ENCODE results near the gene TAF5L.
"Not testable (repeated sequence)": the region's sequence is repeated elsewhere in the genome, so short reads cannot be mapped to it uniquely, and the experiment has no call there.

TAF5L gene

DNA sequence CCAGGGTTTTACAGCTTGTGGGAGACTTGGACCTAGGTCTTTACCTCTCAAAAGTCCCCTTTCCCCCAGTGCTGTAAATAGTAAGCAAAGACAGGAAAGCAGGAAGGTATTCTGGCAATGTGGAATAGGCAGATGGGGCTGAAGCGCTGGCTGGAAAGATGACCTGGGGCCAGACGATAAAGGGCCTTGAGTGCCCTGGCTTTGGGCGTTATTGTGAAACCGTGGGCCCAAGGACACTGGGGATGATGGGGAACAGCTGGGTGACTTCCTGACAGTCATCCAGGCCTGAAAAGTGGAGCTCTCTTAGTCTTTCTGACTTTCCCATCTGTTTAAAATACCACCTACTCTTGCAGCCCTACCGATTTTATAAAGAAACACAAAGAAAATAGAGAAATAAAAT, 16.5 kb upstream of the TAF5L start:
- no peak for DNase-seq (ENCODE audit: low read depth in 2 of 2)

DNA sequence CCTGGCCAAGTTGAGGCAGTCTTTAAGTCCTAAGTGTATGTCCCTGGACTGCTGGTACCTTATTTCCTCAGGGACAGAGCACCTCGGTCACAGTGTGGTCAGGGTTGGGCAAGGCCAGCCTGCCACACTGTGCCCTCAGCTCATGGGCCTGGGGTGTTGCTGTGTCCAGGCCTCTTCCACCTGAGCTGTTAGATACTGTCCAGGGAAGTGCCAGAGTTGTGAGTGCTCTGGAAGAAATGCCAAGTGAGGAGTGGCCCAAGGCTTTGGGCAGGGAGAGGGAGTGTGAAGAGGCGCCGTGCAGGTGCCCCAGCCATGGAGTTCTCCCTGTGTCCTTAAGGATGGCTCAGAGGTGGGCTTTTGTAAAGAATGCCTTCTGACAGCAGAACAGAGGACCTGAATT, 15.4 kb upstream of the TAF5L start:
- DNase-seq (ENCODE audit: low read depth in 2 of 2) = no peak

DNA sequence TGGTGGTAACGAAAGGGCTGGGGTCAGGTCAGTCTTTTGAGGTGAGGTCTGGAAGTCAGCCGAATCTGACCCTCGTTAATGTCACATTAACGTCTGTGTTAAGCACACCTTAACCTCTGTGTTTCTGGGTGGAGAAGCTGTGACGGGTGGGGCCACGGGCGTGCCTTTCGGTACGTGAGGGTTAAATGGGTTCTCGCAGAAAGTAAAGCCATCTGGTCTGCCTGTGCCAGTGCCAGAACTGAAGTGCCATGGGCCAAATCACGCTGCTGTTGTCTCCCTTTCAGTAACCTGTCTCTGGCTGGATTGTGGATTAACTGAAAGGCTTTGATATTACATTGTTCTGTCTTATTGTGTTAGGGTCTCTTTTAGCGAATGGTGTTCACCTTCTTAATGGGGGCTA, 14.5 kb upstream of the TAF5L start:
- DNase-seq (ENCODE audit: low read depth in 2 of 2) = no peak

DNA sequence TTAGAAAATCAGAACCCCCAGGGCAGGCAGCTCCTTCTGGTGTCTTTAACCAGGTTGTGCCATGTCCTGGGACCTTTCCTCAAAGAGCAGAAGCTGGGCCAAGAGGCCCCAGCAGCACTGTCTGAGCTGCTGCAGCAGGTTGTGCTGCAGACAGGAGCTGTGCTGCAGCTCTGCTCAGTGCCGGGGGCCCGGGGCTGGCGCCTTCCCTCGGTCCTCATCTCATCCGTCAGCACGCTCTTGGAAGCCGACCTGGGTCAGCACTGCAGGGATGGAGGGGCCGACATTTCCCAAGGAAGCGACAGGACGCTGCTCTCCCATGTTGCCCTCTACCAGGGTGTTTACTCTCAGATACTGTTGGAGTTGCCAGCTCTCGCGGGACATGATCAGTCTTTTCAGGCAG, 11.8 kb upstream of the TAF5L start:
- DNase-seq (ENCODE audit: low read depth in 2 of 2) = no peak

DNA sequence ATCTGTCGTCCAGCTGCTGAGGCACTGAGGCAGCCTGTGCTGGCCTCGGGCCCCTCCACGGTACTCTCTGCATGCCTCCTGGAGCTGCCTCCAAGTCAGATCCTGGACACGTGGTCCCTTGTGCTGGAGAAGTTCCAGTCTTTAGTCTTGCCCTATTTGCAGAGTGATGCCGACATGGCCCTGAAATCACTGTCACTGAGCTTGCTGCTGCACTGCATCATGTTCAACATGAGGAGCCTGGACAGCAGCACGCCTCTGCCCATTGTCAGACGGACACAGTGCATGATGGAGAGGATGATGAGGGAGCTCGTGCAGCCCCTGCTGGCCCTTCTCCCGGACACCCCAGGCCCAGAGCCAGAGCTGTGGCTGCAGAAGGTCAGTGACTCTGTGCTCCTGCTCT, 10.1 kb upstream of the TAF5L start:
- DNase-seq (ENCODE audit: low read depth in 2 of 2) = no peak

DNA sequence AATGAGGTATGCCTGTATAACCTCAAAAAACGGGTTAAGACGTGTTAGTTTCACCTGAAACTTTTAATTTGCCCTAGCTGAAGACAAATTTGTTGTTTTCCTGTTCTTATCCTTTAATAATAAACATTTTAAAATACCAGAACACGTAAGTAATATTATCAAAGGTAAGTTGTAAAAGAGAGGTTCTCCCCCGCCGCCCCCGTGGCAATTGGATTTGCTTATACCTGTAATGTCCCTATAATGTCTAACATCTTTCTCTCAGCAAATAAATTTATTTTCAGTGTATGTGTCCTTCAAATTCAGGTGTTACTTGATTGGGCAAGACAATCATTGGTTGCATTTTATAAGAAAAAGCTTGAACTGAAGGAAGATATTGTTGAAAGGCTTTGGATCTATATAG, 6.0 kb upstream of the TAF5L start:
- no peak for DNase-seq (ENCODE audit: low read depth in 2 of 2)

DNA sequence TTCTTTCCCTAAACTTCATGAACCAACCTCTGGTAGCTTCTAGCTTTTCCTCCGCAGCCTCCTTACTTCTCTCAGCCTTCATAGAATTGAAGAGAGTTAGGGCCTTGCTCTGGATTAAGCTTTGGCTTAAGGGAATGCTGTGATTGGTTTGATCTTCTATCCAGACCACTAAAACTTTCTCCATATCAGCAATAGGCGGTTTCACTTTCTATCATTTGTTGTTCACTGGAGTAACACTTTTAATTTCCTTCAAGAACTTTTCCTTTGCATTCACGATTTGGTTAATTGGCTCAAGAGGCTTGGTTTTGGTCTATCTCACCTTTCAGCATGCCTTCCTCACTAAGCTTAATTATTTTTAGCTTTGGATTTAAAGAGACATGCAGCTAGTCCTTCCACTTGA, 5.2 kb upstream of the TAF5L start:
- no peak for DNase-seq (ENCODE audit: low read depth in 2 of 2)

DNA sequence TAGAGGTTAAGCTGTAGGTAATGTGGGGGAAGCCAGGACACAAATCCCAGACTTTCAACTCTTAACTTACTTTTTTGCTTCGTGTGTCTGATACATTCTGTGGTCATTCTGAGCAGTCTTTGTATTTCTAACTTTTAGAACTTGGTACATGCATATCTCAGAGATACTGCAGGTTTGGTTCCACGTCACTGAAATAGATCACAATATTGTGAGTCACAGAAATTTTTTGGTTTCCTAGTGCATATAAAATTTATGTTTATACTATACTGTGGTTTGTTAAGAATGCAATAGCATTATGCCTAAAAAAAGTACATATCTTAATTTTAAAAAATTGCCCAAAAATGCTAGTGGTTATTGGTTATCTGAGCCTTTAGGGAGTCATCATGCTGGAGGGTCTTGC, 3.3 kb upstream of the TAF5L start:
- DNase-seq (ENCODE audit: low read depth in 2 of 2) = no peak

DNA sequence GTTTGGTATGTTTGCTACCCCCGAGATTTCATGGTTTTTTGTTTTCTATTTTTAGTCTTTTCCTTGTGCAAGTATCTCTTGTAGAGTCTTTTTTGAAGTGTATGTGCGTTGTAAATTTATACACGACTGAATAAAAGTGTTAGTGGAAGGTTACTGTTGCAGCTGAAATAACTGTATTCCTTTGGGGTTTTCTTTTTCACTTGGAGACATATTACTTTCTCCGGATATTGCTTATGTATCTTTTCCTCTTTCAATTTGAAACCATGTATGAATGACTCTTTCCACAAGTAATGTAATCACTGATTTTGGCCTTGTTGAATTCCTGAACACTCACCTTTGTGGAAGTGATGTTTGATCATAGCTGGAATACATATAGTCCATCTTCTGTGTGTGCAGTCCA, 1.1 kb upstream of the TAF5L start:
- DNase-seq (ENCODE audit: low read depth in 2 of 2) = no peak

DNA sequence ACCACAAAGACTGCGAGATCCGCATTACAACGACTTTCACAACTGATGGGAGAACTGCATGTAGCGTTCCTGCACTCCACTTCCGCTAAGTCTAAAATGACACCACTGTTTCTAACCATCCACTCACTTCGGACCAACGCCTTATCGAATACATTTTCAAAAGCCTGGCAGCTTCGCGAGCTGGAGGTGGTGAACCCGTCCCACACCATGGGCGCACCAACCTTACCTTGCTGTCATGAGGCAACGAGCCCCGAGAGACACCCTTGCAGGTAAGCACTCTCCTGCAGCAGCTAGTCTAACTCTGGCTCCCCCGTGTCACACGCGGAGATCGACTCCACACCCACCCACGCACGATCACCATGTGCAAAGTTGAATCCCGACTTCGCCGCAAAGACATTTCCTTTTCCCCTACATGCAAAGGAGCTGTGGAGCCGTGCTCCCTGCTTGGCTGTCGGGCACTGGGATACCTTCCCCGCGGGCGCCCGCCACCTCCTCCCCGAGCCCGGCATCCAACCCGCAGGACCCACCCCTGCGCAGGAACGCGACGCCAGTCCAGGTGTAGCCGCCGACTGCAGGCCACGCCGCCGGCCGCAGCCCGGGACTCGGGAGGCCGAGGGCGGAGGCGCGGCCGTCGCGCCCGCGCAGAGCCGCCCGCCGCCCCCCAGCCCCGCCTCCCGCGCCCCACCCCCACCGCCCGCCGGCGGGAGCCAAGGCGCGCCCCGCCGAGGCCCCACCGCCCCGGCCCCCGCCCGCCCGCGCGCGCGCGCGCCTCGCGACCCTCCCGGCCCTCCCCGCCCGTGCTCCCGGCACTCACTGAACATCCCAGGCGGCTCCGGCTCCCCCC, 629 bp downstream of the TAF5L start:
- DNase-seq (ENCODE audit: low read depth in 2 of 2) = peak; percentile 30 to 41

DNA sequence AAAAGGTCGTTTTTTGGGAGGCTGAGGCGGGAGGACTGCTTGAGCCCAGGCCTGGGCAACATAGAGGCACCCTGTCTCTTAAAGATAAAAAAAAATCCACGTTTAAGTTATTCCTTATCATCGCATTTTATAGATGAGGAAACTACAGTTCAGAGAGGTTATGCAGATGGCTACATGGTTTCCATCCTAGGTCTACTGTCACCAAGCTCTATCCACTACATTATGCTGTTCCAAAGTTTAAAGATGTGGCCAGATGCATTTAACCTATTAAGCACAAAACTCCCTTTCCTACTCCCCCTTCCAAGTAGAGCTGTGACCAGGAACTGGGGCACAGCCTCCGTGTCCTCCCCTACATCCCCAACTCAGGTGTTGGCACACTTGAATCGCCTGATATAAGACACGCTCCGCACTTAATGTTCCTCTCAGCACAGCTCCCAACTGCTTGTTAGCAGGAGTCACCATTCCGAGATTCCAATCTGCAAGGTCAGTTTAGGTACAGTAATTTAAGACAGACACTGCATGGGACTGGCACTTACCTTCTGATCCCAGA, 1.3 kb downstream of the TAF5L start:
- DNase-seq (ENCODE audit: low read depth in 2 of 2) = no peak

DNA sequence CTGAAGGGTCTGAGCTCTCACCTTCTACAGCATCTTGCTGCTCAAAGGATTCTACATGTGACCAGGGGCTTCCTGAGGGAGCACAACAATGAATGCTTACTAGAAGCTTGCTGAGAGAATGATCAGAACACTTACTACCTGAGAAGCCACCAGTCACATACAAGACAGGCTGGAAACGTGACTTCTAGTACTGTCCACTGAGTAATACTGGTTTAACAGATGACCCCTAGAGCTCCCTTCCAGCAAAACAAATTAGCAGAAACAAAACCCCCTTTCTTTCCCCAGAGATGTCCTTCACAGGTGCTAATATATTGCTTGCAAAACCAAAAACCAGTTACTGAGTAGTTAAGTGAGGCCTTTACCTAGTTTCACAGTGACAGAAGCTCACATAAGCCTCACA, 2.1 kb downstream of the TAF5L start:
- no peak for DNase-seq (ENCODE audit: low read depth in 2 of 2)

DNA sequence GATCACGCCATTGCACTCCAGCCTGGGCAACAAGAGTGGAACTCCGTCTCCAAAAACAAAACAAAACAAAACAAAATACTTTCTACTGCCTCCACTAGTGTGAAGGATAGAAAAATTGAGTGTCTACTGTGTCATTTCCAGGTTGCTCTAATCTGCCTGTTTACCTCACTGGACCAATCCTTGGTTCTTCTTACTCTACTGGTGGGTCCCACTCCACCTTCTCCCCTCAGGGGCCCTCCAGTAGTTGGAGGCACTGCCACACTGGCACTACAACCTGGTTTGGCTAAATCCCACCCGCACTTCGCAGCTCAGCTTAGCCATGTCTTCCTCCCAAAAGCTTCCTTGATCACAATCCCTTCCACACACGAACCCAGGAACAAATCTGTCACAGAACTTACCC, 2.7 kb downstream of the TAF5L start:
- DNase-seq (ENCODE audit: low read depth in 2 of 2) = no peak

DNA sequence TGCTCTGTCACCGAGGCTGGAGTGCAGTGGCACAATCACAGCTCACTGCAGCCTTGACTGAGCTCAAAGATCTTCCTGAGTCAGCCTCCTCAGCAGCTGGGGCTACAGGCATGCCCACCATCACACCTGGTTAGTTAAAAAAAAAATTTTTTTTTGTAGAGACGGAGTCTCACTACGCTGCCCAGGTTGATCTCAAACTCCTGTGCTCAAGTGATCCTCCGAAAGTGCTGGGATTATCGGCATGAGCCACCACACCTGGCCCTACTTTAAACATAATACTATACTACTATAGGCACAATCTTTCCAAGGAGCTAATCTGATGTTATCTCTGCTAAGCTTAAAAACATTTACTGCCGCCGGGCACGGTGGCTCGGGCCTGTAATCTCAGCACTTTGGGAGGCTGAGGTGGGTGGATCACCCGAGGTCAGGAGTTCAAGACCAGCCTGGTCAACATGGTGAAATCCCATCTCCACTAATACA, 3.2 kb downstream of the TAF5L start:
- not testable (repeated sequence) for DNase-seq (ENCODE audit: low read depth in 2 of 2)

DNA sequence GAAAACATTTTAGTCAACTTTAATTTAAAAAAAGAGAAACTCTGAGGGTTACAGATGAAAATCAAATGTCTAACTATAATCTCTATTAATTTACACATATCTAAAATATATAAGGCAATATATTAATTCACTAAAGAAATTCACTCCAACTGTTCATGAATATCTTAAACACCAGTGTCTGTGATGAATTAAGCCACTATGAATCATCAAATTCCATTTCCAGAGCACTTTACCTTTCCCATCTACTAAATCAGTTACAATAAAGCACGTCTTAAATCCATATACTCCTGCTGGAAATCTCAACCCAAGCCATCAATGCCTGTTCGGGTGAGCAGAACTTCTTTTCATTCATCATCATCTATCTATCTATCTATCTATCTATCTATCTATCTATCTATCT, 4.3 kb downstream of the TAF5L start:
- no peak for DNase-seq (ENCODE audit: low read depth in 2 of 2)

DNA sequence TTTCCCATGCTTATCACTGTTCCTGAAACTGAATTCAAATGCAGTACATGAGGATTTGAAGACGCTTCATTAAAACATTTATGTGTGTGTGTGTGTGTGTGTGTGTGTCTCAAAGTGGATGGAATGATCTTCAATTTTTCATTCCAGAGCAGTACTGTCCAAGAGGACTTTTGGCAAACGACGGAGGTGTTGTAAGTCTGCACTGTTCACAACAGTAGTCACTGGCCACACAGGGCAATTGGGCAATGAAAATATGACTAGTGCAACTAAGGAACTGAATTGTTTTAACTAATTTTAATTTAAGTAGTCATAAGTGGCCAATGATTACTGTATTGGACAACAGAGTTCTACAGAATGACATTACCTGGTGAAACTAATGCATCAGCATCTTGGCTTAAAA, 5.0 kb downstream of the TAF5L start:
- no peak for DNase-seq (ENCODE audit: low read depth in 2 of 2)

DNA sequence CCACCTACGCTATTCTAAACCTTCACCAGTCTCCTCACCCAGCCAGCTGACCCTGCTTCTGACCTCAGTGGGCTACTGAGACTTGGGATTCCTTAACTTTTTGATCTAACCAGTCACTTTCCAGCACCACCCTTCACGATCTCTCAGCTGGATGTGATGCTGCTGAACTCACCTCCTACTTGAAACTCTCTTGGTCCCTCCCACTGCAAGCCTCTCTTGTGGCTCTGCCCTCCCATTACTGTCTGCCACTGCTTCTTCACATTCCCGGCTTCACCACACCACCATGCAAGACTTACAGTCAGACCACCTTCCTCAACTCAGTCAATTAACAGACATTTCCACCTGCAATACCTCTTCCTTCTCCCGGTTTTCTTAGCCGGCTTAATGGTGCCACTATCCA, 6.3 kb downstream of the TAF5L start:
- no peak for DNase-seq (ENCODE audit: low read depth in 2 of 2)

DNA sequence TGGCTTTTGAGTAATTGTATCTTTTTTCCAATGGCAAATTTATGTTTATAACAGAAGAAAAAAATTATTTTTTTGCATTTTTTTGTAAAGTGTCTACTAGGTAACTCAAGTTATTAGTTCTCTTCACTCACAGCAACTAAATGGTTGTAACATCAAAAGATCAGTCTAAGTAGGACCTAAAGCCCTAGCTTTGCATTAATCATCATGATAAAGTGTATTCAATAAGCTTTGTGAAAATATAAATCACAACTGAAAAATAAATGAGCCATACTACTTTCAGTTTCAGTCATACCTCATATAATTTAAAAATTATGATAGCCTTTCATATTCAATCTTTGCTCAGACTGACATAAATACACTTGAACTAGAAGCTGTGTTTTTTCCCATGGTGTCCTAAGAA, 6.9 kb downstream of the TAF5L start:
- DNase-seq (ENCODE audit: low read depth in 2 of 2) = no peak

DNA sequence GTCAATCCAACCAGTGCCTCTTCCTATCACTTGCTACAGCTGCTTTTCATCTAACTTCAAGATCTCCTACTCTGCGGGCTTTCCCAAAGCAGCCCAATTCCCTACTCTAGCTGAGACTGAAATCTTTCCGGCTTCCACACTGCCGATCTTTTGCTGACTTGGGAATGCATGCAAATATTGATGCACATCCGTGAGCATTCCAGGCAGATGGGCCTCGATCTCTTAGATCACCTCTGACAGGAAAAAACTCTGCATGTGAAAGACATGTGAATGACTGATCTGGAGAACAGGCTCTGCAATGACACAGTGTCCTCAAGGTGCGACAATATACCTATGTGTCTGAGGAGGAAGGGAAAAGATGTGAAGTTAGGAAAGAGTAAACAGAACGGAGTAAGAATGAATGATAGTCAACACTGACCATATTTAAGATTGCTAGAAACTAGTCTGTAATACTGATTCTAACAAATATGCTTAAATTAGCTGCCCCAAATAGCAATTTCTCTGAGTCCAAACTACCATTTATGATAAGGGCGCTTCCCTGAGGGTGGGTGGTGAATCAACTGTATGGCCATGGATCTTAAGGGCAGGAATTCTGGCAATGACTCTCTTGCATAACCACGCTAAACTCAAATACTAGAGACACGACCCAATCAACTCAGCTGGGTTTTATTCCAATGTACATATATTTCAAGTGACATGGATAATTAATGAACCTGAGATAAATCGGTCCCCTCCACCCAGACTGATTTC, 8.4 kb downstream of the TAF5L start:
- no peak for DNase-seq (ENCODE audit: low read depth in 2 of 2)

DNA sequence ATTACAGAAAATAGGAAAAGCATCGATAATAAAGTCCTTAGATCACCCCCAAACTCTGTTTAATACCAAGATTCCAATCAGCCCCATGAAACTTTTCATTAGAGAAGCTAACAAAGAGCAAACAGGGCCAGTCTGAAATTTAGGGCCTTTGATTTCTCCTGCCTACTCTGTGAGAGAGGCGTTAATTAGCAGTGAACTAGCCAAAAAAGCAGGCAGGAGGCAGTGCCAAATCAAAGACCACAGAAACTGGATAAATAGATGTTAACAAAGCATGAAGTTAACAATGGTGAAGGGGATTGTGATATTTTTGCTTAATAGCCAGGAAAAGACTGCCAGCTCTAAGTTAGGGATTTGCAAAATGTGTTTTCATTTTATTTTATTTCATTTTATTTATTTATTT, 11.2 kb downstream of the TAF5L start:
- no peak for DNase-seq (ENCODE audit: low read depth in 2 of 2)

DNA sequence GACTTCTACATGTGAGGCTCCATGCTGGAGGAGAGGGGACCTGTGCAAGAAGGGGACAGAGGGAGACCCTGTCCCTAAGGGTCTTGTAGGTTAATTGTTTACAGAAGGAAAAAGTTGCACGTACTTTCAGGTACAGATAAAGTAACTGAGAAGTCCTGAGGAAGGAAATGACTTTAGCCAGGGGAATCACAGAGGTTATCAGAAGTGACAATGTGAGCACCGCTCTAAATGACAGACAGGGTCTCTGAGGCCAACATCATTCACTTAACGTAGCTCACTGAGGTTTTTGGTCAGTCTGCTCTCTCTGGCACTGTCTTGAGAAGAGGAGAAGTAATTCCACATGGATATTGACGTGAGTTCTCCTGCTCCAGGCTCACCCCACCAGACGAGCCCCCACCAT, 12.0 kb downstream of the TAF5L start:
- DNase-seq (ENCODE audit: low read depth in 2 of 2) = no peak

DNA sequence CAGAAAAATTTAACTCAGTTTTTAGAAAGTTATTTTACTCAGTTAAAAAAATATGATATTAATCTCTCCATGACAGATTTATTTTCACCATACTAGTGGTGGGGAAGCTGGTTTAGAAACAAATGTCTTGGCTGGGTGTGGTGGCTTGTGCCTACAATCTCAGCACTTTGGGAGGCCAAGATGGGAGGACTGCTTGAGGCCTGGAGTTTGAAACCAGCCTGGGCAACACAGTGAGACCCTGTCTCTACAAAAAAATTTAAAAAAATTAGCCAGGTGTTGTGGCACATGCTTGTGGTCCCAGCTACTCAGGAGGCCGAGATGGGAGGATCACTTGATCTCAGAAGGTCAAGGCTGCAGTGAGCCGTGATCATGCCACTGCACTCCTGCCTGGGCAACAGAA, 17.3 kb downstream of the TAF5L start:
- no peak for DNase-seq (ENCODE audit: low read depth in 2 of 2)

DNA sequence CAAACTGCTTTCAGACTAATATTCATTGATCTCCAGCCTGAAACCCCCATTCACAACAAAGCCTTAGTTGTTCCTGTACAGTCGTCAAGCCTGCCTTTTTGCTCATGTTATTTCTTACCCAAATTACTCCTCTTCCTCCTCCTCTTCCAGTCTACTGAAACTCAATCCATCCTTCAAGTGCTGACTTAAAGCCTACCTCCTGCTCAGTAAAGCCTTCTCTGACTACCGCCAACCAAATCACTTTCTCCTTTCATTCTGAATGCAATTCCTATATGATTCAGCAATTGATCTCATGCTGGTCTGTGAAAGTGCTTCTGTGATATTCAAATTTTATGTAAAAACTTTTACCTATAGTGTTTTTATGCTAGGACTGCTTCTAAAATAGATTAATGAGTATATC, 18.6 kb downstream of the TAF5L start:
- DNase-seq (ENCODE audit: low read depth in 2 of 2) = no peak

Data from stimulated activated CD4-positive, alpha-beta T cell treated with anti-CD3 and anti-CD28 coated beads, Interleukin-15, amount 100 ng/mL, for 48 hours (primary cell).